BE2C (cell line): Measurements from ENCODE around the gene NRDE2.

Experiments used
- DNase-seq: peaks from one replicate; pipeline ENCODE4 v3.0.0-alpha.2; 2020
- H3K27me3 ChIP-seq: fragments of 250-450 bp; sonication (Bioruptor Pico); 2 replicates; pipeline ENCODE4 v1.5.1; 2020; ENCODE audit warnings: mild to moderate bottlenecking
- H3K36me3 ChIP-seq: fragments of 250-450 bp; sonication (Bioruptor Pico); 2 replicates; pipeline ENCODE4 v1.5.1; 2020; ENCODE audit warnings: mild to moderate bottlenecking
- H3K4me1 ChIP-seq: fragments of 250-450 bp; sonication (Bioruptor Pico); 2 replicates; pipeline ENCODE4 v1.5.1; 2020
- H3K4me3 ChIP-seq: 2 replicates; pipeline ENCODE4 v1.5.1; 2011; ENCODE audit warnings: low read depth, low read length
- H3K9me3 ChIP-seq: fragments of 250-450 bp; sonication (Bioruptor Pico); 2 replicates; pipeline ENCODE4 v1.5.1; 2020
- TF ChIP-seq, protein P1 (sequence below): IDR thresholded peaks from 2 replicates; pipeline ENCODE4 v1.5.1; 2012; ENCODE audit warnings: mild to moderate bottlenecking, low read depth, low read length

The NRDE2 gene

DNA sequence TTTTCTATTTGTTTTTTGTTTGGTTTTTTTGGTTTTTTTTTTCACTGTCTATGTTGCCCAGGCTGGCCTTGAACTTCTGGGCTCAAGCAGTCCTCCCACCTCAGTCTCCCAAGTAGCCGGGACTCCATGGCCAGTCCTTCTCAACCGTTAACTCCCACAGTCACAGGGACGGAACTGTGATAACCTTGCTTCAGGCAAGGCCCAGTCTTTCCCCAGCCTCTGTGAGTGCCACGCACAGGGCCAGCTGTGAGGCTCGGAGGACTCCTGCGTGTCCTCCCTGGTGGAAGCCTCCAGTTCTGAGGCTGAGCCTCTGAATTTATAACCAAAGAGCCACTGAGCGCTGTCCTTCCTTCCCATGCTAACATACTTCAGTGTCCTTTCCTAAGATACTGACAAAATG lies 51.6 kb downstream of the NRDE2 start:
- DNase-seq = no peak
- TF ChIP-seq, protein P1, sequence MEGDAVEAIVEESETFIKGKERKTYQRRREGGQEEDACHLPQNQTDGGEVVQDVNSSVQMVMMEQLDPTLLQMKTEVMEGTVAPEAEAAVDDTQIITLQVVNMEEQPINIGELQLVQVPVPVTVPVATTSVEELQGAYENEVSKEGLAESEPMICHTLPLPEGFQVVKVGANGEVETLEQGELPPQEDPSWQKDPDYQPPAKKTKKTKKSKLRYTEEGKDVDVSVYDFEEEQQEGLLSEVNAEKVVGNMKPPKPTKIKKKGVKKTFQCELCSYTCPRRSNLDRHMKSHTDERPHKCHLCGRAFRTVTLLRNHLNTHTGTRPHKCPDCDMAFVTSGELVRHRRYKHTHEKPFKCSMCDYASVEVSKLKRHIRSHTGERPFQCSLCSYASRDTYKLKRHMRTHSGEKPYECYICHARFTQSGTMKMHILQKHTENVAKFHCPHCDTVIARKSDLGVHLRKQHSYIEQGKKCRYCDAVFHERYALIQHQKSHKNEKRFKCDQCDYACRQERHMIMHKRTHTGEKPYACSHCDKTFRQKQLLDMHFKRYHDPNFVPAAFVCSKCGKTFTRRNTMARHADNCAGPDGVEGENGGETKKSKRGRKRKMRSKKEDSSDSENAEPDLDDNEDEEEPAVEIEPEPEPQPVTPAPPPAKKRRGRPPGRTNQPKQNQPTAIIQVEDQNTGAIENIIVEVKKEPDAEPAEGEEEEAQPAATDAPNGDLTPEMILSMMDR = no peak
- Histone ChIP-seq H3K27me3 (no peaks in the 10 kb centered on the region), H3K36me3 (peaks cover 19% of the 10 kb centered on the region), H3K4me1 (no peaks in the 10 kb centered on the region), H3K4me3 (no peak overlapping the region), H3K9me3 (no peaks in the 10 kb centered on the region)

DNA sequence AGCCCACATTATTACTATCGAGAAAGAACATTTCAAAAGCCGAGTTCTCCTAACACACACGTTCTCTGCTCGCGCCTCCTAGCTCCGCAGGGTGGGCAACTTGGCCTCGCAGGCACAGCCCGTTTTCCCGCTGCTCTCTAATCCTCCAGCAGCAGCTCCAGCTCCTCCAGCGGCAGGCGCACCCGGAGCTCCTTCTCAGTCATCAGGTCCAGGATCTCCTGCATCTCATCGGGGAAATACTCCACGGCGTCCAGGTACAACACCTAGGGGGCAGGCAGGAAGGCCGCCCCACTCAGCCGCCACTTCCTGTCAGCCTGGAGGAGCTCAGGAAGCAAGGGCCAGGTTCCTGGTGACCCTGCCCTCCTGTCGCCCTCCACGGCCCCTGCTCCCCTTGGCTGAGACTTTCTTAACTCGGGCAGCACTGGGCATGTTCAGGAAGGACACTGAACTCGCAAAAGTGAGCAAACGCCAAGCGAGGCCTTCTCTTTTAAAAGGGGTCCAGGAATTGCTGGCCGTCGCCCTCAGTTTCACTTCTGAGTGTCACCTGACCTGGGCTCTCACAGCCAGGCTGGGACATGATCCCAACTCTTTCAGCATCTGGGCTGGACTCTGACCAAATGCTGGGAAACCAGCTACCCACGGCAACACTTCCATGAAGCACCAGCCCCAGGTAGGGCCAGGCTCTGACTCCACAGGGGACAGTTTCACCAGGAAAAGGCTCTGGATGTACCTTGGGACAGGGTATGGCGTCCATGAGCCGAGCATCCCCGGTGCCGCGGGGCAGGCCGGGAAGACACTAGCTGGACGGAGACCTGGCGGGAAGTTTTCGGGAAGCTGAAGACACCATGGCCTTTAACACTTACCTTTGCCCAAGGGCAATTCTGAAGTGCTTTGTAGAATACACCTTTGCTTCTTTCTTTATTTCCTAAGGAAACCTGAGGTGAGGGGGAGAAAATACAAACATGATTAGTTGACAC lies 53.3 kb downstream of the NRDE2 start:
- H3K36me3 ChIP-seq = peaks cover 28% of the 10 kb centered on the region
- no peaks in the 10 kb centered on the region for H3K27me3 ChIP-seq

DNA sequence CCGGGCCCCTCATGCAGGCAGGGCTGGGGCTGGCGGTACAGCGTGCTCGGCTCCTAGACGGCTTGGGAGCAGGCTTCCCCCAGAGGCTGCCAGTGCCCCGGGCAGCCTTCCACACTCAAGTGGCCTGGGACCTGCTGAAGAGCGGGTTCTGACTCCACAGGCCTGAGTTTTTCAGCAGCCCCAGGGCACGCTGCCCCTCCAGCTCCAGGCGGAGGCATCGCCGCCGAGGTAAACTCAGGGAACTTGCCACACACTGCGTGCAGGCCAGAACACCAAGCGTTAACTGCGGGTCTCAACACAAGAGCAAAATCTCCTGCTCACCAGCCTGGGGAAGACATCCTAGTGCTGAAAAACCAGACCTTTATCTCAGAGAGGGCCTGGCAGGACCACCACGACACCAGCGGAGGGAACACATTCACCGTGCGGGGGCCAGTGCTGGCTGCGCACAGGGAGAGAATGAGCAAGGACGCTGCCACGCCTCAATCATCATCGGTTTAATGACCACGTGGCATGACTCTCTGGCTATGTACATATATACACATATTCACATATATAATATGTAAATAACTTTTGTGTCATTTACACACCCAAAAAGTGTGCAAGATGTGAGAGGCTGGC lies 54.1 kb downstream of the NRDE2 start:
- no peaks in the 10 kb centered on the region for H3K9me3 ChIP-seq
- TF ChIP-seq, protein P1 = no peak
- peaks cover 36% of the 10 kb centered on the region for H3K36me3 ChIP-seq
- H3K4me1 ChIP-seq = no peaks in the 10 kb centered on the region
- no peak overlapping the region for H3K4me3 ChIP-seq
- no peaks in the 10 kb centered on the region for H3K27me3 ChIP-seq
- no peak for DNase-seq

More for the DNA sequence above, 53.3 kb downstream of the NRDE2 start:
- TF ChIP-seq, protein P1 = no peak
- no peak overlapping the region for H3K4me3 ChIP-seq
- no peaks in the 10 kb centered on the region for H3K9me3 ChIP-seq
- H3K4me1 ChIP-seq = no peaks in the 10 kb centered on the region
- no peak for DNase-seq

DNA sequence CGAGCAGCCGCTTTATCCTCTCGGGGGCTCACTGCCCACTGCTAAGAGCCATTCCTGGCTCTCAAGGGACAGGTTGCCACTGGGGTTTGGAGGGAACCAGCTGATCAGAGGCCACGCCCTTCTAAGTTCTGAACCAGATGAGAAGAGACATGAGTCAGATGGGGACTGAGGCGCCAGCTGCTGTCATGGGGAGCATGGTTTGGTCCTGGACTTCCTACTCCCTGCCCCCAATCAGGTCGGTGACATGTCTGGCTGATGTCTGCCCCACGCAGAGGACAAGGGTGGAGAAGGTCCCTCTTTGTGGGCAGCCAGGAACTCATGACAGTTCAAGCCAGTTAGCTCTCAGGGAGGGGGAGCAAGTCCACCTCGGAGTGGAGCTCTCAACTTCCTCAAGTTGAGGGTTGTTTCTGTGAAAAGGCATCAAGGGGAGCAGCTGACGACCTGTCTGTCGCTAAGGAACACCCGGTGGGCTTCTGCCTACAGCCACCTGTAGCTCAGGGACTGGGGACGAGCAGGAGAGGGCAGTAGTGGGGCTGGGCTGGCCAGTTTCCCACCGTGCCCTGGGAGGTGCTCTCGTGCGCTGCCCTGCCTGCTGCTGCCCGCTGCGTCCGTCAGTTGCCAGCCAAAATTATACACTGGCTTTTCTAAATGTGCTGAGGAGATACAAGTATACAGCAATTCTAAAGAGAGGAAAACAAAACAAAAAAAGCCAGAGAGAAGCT lies 54.9 kb downstream of the NRDE2 start:
- Histone ChIP-seq H3K4me3 (no peak overlapping the region), H3K4me1 (no peaks in the 10 kb centered on the region), H3K36me3 (peaks cover 44% of the 10 kb centered on the region), H3K27me3 (no peaks in the 10 kb centered on the region), H3K9me3 (no peaks in the 10 kb centered on the region)
- peak; percentile 31 for DNase-seq
- TF ChIP-seq, protein P1 = no peak

DNA sequence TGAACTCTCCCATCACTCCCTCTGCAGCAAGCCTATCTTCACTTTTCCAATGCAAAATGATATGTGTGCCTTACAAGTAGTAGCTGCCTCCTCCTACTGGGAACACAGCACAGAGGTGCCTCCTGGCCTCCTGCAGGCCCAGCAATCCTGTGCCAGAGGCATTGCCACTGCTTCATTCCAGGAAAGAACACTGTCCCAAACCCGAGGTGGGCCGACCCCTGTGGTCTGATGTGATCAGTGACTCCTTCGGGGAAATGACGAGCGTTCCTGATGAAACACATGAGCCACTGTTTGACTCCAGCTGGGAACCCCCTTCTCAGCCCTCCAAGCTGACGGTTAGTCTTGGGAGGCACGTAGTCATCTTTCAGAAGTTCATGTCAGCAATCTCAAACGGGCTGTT lies 55.9 kb downstream of the NRDE2 start:
- no peak for DNase-seq
- no peaks in the 10 kb centered on the region for H3K9me3 ChIP-seq
- peaks cover 53% of the 10 kb centered on the region for H3K36me3 ChIP-seq
- TF ChIP-seq, protein P1 = no peak
- no peaks in the 10 kb centered on the region for H3K4me1 ChIP-seq
- no peak overlapping the region for H3K4me3 ChIP-seq
- H3K27me3 ChIP-seq = no peaks in the 10 kb centered on the region
